Tibial artery (tissue), 4 donors: ENCODE results near the gene DIDO1.
A peak's percentile ranks its signal among the peaks of the same experiment; 100 is the strongest.

Source experiments
- DNase-seq, 2 donors: peaks; one replicate each; pipeline ENCODE4 v3.0.0-alpha.2; 2019
- H3K27ac ChIP-seq, 2 donors: fragments of 200-600 bp; sonication (generic) in 1 of 2; 1 replicate in 1 of 2; 2 replicates in 1 of 2; pipeline ENCODE4 v1.5.1; 2018 to 2019; ENCODE audit warnings: mild to moderate bottlenecking in 1 of 2
- H3K27me3 ChIP-seq, 2 donors: fragments of 200-600 bp; sonication (generic) in 1 of 2; one replicate each; pipeline versions ENCODE4 v1.5.1 to v1.6.0; 2016 to 2019
- H3K36me3 ChIP-seq, 3 donors: fragments of 200-600 bp; sonication (generic) in 2 of 3; one replicate each; pipeline ENCODE4 v1.5.1; 2016 to 2019; ENCODE audit warnings: mild to moderate bottlenecking in 2 of 3
- H3K4me1 ChIP-seq, 4 donors: fragments of 200-600 bp; sonication (generic) in 2 of 4; 1 replicate in 3 of 4; 2 replicates in 1 of 4; pipeline ENCODE4 v1.5.1; 2016 to 2019
- H3K4me3 ChIP-seq, 2 donors: fragments of 200-600 bp; sonication (generic) in 1 of 2; 1 replicate in 1 of 2; 2 replicates in 1 of 2; pipeline ENCODE4 v1.5.1; 2018 to 2019; ENCODE audit warnings: mild to moderate bottlenecking in 2 of 2
- H3K9me3 ChIP-seq, 3 donors: fragments of 200-600 bp; sonication (generic) in 1 of 3; one replicate each; pipeline ENCODE4 v1.5.1; 2016 to 2019
- intact Hi-C: fragments of 100-400 bp; cut with DNase I; formaldehyde crosslinking; loops from one replicate; pipeline ENCODE4 v1.15.0; 2023; ENCODE audit warnings: low total_unique reads
- TF ChIP-seq, protein P1 (sequence below), 2 experiments: fragments of 200-600 bp in 1 of 2; fragments of 450-650 bp in 1 of 2; IDR thresholded peaks; one replicate each; pipeline ENCODE4 v1.5.1; 2017 to 2019; ENCODE audit warnings: antibody characterized with exemption in 2 of 2, mild to moderate bottlenecking in 1 of 2, moderate library complexity in 1 of 2

The DIDO1 gene

GRCh38 chr20:62864207-62864606 is 62.1 kb downstream of the DIDO1 start:
- intact Hi-C loops = loop anchor here (10.0 kb wide), 1 partner anchor 59 kb away; the partner anchor contains the start of gene OGFR
- H3K4me3 ChIP-seq = no peak overlapping the region
- H3K27ac ChIP-seq = no peak overlapping the region
- H3K36me3 ChIP-seq = no peaks in the 10 kb centered on the region
- no peaks in the 10 kb centered on the region for H3K9me3 ChIP-seq
- TF ChIP-seq, protein P1, sequence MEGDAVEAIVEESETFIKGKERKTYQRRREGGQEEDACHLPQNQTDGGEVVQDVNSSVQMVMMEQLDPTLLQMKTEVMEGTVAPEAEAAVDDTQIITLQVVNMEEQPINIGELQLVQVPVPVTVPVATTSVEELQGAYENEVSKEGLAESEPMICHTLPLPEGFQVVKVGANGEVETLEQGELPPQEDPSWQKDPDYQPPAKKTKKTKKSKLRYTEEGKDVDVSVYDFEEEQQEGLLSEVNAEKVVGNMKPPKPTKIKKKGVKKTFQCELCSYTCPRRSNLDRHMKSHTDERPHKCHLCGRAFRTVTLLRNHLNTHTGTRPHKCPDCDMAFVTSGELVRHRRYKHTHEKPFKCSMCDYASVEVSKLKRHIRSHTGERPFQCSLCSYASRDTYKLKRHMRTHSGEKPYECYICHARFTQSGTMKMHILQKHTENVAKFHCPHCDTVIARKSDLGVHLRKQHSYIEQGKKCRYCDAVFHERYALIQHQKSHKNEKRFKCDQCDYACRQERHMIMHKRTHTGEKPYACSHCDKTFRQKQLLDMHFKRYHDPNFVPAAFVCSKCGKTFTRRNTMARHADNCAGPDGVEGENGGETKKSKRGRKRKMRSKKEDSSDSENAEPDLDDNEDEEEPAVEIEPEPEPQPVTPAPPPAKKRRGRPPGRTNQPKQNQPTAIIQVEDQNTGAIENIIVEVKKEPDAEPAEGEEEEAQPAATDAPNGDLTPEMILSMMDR (IDR thresholded peaks at IDR 0.05) = no peak
- DNase-seq = no peak
- no peaks in the 10 kb centered on the region for H3K27me3 ChIP-seq
- H3K4me1 ChIP-seq = peaks cover 0 to 16% (median 12%) of the 10 kb centered on the region in 4 donors

DNA sequence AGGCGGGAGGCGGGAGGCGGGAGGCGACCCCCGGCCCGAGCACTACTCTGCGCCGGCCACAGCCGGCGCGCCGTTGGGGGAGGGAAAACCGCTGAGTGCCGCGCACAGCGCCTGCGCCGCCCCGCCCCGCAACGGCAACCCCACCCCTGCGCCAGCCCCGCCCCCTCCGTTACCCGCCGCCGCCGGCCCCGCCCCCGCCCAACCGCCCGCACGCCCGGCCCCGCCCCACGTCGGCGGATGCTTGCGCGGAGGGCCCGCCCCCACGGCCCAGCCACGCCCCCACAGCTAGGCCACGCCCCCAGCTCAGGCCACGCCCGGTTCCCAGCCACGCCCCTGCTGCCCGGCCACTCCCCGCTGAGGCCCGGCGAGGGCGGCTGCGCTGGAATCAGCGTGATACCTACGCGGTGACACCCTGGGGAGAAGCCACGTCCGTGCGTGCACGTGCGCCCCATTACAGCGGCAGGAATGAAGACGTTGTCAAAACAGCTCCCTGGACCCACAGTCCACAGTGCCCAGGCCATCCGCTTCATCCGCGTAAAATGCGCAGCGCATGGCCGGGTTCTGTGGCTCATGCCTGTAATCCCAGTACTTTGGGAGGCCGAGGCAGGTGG is 64.5 kb downstream of the DIDO1 start, which contains the start of gene TCFL5:
Gene TCFL5 (minus strand): TSS at position 97 of the 611 bp plus-strand sequence. CDS start 152 bp downstream, outside the sequence.
- DNase-seq = peak; percentile 75 to 93

GRCh38 chr20:62860924-62861691 is 65.2 kb downstream of the DIDO1 start:
- Histone ChIP-seq H3K4me1 (peaks cover 0 to 16% (median 12%) of the 10 kb centered on the region in 4 donors), H3K27ac (no peak overlapping the region), H3K27me3 (no peaks in the 10 kb centered on the region), H3K36me3 (peaks cover 0 to 12% (median 0%) of the 10 kb centered on the region in 3 donors), H3K4me3 (peak overlapping the region; percentile 54 to 55), H3K9me3 (no peaks in the 10 kb centered on the region)
- DNase-seq = no peak
- intact Hi-C loops = loop anchor here (10.0 kb wide), 1 partner anchor 56 kb away; the partner anchor contains the start of gene OGFR
- TF ChIP-seq, protein P1 (IDR thresholded peaks at IDR 0.05) = no peak

More for the DNA sequence above, 64.5 kb downstream of the DIDO1 start, which contains the start of gene TCFL5:
- Histone ChIP-seq H3K4me3 (peak within 1 kb of the TSS; percentile 54 to 55), H3K9me3 (no peaks in the 10 kb centered on the region), H3K27me3 (no peaks in the 10 kb centered on the region), H3K4me1 (peaks cover 0 to 16% (median 12%) of the 10 kb centered on the region in 4 donors), H3K36me3 (peaks cover 0 to 6% (median 0%) of the 10 kb centered on the region in 3 donors), H3K27ac (peak within 1 kb of the TSS; percentile 54 to 65)
- TF ChIP-seq, protein P1 (IDR thresholded peaks at IDR 0.05) = no peak
- intact Hi-C loops = loop anchor here (10.0 kb wide), 1 partner anchor 57 kb away; the partner anchor contains the start of gene OGFR

DNA sequence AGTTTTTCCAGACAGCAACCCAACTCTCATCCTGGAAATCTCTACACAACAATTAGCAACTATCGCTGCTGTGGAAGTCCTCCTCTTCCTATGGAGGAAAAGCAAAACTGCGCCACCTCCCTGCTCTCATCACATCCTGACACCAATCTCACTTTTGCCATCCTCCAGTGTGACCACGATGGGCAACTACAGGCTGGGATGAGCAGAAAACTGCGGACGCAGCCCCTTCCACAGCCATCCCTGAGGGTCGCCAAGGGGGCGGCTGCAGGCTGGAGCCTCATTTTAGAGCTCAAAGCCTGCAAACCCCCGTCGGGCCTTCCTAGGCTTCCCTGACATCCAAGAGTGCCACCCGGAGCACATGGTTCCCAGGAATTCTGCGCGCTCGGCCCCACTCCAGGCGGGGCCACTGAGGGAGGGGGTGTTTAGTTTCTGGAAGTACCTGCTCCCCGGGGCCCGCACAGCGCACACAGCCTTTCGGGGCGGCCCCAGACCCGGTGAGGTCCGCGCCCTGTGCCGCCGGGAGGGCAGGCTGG is 65.8 kb downstream of the DIDO1 start:
- intact Hi-C loops = loop anchor here (10.0 kb wide), 1 partner anchor 56 kb away; the partner anchor contains the start of gene OGFR
- DNase-seq = no peak
- Histone ChIP-seq H3K9me3 (no peaks in the 10 kb centered on the region), H3K27ac (no peak overlapping the region), H3K4me1 (peaks cover 0 to 16% (median 12%) of the 10 kb centered on the region in 4 donors), H3K36me3 (peaks cover 0 to 12% (median under 1%) of the 10 kb centered on the region in 3 donors), H3K4me3 (peak overlapping the region; percentile 54 to 55), H3K27me3 (no peaks in the 10 kb centered on the region)
- TF ChIP-seq, protein P1 (IDR thresholded peaks at IDR 0.05) = no peak

- TF ChIP-seq, protein P1 (IDR thresholded peaks at IDR 0.05) = no peak
- Histone ChIP-seq H3K4me3 (no peak overlapping the region), H3K27me3 (no peaks in the 10 kb centered on the region), H3K9me3 (no peaks in the 10 kb centered on the region), H3K36me3 (peaks cover 0 to 12% (median 5%) of the 10 kb centered on the region in 3 donors), H3K27ac (no peak overlapping the region), H3K4me1 (peaks cover 0 to 16% (median 12%) of the 10 kb centered on the region in 4 donors)
- no peak for DNase-seq
- intact Hi-C loops = loop anchor here (10.0 kb wide), 1 partner anchor 55 kb away; the partner anchor contains the start of gene OGFR
Measured at GRCh38 chr20:62859721-62860120, 66.6 kb downstream of the DIDO1 start.
